Measurements from ENCODE around the gene TKTL1.

DNA sequence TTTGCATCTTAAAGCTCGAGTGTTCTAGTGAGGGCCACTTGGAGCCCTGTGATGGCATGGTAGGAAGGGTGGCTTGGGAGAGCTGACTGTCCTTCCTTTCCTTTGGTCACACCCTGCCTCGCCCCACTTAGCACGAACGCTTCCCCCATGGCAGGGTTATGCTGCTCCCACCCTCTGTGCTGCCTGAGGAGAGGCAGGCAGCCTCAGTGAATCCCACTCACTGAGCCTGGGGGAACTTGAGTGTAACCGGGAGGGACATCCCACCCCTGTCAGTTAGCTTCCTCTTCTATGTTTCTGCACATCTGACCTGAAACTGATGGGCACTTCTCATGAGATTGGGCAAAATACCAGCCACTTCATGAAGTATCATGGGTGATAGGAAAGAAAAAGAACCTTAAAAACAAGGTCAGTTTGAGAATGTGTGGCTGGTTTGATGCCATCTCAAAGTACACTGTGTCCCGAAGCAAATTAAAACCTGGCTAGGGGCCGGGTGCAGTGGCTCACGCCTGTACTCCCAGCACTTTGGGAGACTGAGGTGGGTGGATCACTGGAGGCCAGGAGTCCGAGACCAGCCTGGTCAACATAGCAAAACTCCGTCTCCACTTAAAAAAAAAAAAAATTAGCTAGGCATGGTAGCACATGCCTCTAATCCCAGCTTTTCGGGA, 10.1 kb downstream of the TKTL1 start:
- TF ChIP-seq CTCF (IDR thresholded peaks at IDR 0.05) (no peak), POLR2AphosphoS5 (IDR thresholded peaks at IDR 0.05; ENCODE audit: low read depth, low read length) (no peak)
- TF ChIP-seq, protein P1, sequence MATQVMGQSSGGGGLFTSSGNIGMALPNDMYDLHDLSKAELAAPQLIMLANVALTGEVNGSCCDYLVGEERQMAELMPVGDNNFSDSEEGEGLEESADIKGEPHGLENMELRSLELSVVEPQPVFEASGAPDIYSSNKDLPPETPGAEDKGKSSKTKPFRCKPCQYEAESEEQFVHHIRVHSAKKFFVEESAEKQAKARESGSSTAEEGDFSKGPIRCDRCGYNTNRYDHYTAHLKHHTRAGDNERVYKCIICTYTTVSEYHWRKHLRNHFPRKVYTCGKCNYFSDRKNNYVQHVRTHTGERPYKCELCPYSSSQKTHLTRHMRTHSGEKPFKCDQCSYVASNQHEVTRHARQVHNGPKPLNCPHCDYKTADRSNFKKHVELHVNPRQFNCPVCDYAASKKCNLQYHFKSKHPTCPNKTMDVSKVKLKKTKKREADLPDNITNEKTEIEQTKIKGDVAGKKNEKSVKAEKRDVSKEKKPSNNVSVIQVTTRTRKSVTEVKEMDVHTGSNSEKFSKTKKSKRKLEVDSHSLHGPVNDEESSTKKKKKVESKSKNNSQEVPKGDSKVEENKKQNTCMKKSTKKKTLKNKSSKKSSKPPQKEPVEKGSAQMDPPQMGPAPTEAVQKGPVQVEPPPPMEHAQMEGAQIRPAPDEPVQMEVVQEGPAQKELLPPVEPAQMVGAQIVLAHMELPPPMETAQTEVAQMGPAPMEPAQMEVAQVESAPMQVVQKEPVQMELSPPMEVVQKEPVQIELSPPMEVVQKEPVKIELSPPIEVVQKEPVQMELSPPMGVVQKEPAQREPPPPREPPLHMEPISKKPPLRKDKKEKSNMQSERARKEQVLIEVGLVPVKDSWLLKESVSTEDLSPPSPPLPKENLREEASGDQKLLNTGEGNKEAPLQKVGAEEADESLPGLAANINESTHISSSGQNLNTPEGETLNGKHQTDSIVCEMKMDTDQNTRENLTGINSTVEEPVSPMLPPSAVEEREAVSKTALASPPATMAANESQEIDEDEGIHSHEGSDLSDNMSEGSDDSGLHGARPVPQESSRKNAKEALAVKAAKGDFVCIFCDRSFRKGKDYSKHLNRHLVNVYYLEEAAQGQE (IDR thresholded peaks at IDR 0.05; ENCODE audit: insufficient read depth in 1 of 2, low read depth in 2 of 2, low read length in 1 of 2), result no peak

Data from Panc1 (cell line).